Nephron (organoid): ENCODE data around the gene ATG9A.
A peak's percentile ranks its signal among the peaks of the same experiment; 100 is the strongest.

Experiments used
- H3K27ac Mint-ChIP-seq, 3 experiments: 2 replicates each; pipeline ENCODE4 v1.8.0; 2020; ENCODE audit warnings: mixed read lengths in 3 of 3, mild to moderate bottlenecking in 2 of 3, moderate library complexity in 1 of 3
- H3K27me3 Mint-ChIP-seq: 2 replicates; pipeline ENCODE4 v1.8.0; 2021; ENCODE audit warnings: low read depth, mild to moderate bottlenecking, moderate library complexity, mixed read lengths
- H3K36me3 Mint-ChIP-seq: 2 replicates; pipeline ENCODE4 v1.8.0; 2020; ENCODE audit warnings: low read depth, mixed read lengths
- H3K4me1 Mint-ChIP-seq: 2 replicates; pipeline ENCODE4 v1.8.0; 2020; ENCODE audit warnings: mixed read lengths
- H3K4me3 Mint-ChIP-seq, 3 experiments: 2 replicates each; pipeline ENCODE4 v1.8.0; 2020; ENCODE audit warnings: mild to moderate bottlenecking in 3 of 3, mixed read lengths in 3 of 3, moderate library complexity in 2 of 3
- H3K9me3 Mint-ChIP-seq: 2 replicates; pipeline ENCODE4 v1.8.0; 2020; ENCODE audit warnings: mixed read lengths
- CTCF ChIP-seq, 3 experiments: fragments of 200-600 bp; sonication (generic); IDR thresholded peaks; one replicate each; pipeline ENCODE4 v1.5.0; 2021; ENCODE audit warnings: antibody characterized with exemption in 3 of 3; ENCODE audit not compliant: unreplicated experiment in 3 of 3

The ATG9A gene

GRCh38 chr2:219183151-219183772 is 46.2 kb downstream of the ATG9A start:
- TF ChIP-seq CTCF (IDR thresholded peaks at IDR 0.05; ENCODE audit: unreplicated experiment in 3 of 3), result no peak
- Mint-ChIP-seq H3K36me3 (peaks cover 45% of the 10 kb centered on the region), H3K4me1 (peaks cover 14% of the 10 kb centered on the region), H3K9me3 (no peaks in the 10 kb centered on the region), H3K27ac (peak overlapping the region in 1 of 3 experiments; percentile 56), H3K4me3 (peak overlapping the region in 2 of 3 experiments; percentile 45 to 66), H3K27me3 (peaks cover 3% of the 10 kb centered on the region)

- peaks cover 45% of the 10 kb centered on the region for H3K36me3 Mint-ChIP-seq
Measured at GRCh38 chr2:219182331-219183150, 46.9 kb downstream of the ATG9A start.

GRCh38 chr2:219181531-219181930 is 47.9 kb downstream of the ATG9A start:
- H3K4me3 Mint-ChIP-seq, result peak overlapping the region; percentile 55 to 74 (median 61)
- H3K36me3 Mint-ChIP-seq, result peaks cover 45% of the 10 kb centered on the region
- no peak for TF ChIP-seq CTCF (IDR thresholded peaks at IDR 0.05; ENCODE audit: unreplicated experiment in 3 of 3)
- H3K4me1 Mint-ChIP-seq, result peaks cover 21% of the 10 kb centered on the region
- H3K27ac Mint-ChIP-seq, result no peak overlapping the region
- H3K9me3 Mint-ChIP-seq, result no peaks in the 10 kb centered on the region
- H3K27me3 Mint-ChIP-seq, result peaks cover 3% of the 10 kb centered on the region

More at GRCh38 chr2:219182331-219183150, 46.9 kb downstream of the ATG9A start:
- peaks cover 3% of the 10 kb centered on the region for H3K27me3 Mint-ChIP-seq
- H3K9me3 Mint-ChIP-seq, result no peaks in the 10 kb centered on the region
- H3K4me1 Mint-ChIP-seq, result peaks cover 17% of the 10 kb centered on the region
- peak overlapping the region in 1 of 3 experiments; percentile 56 for H3K27ac Mint-ChIP-seq
- peak overlapping the region in 2 of 3 experiments; percentile 45 to 46 for H3K4me3 Mint-ChIP-seq
- no peak for TF ChIP-seq CTCF (IDR thresholded peaks at IDR 0.05; ENCODE audit: unreplicated experiment in 3 of 3)

- no peak overlapping the region for H3K27ac Mint-ChIP-seq
- H3K36me3 Mint-ChIP-seq, result peaks cover 45% of the 10 kb centered on the region
- H3K27me3 Mint-ChIP-seq, result peaks cover 3% of the 10 kb centered on the region
- peaks cover 23% of the 10 kb centered on the region for H3K4me1 Mint-ChIP-seq
- H3K4me3 Mint-ChIP-seq, result peak overlapping the region; percentile 70 to 96 (median 87)
- no peak for TF ChIP-seq CTCF (IDR thresholded peaks at IDR 0.05; ENCODE audit: unreplicated experiment in 3 of 3)
- no peaks in the 10 kb centered on the region for H3K9me3 Mint-ChIP-seq
Measured at GRCh38 chr2:219180961-219181360, 48.5 kb downstream of the ATG9A start.

GRCh38 chr2:219179601-219180465 is 49.6 kb downstream of the ATG9A start:
- Mint-ChIP-seq H3K9me3 (no peaks in the 10 kb centered on the region), H3K4me3 (peak overlapping the region; percentile 87 to 99 (median 96)), H3K27me3 (peaks cover 3% of the 10 kb centered on the region), H3K36me3 (peaks cover 36% of the 10 kb centered on the region), H3K4me1 (peaks cover 28% of the 10 kb centered on the region), H3K27ac (no peak overlapping the region)
- no peak for TF ChIP-seq CTCF (IDR thresholded peaks at IDR 0.05; ENCODE audit: unreplicated experiment in 3 of 3)
